ENCODE measurements around the gene KDM8. TPM values are rescaled to one million over a fixed set of nuclear protein-coding genes. Genes with fewer than 3 reads are reported as not detected.
A peak's percentile ranks its signal among the peaks of the same experiment; 100 is the strongest.

KDM8 gene
- total RNA-seq, 1 donor from 2014 or later, result 4.3 TPM

- Histone ChIP-seq H3K9ac (ENCODE audit: low read length) (no peak overlapping the region), H3K4me2 (ENCODE audit: low read length) (no peak overlapping the region), H3K27me3 (ENCODE audit: insufficient read depth, low read length) (no peaks in the 10 kb centered on the region), H3K4me1 (ENCODE audit: insufficient read depth, low read length) (peaks cover 29% of the 10 kb centered on the region), H3K9me3 (ENCODE audit: insufficient read depth, low read depth, low read length) (no peaks in the 10 kb centered on the region), H3K27ac (ENCODE audit: low read depth, low read length) (no peak overlapping the region), H3K79me2 (ENCODE audit: insufficient read depth, low read length) (no peaks in the 10 kb centered on the region), H4K20me1 (ENCODE audit: insufficient read depth, low read length) (no peaks in the 10 kb centered on the region), H2AFZ (ENCODE audit: low read depth, low read length) (no peak overlapping the region), H3K4me3 (ENCODE audit: insufficient read depth, low read depth, low read length) (no peak overlapping the region), H3K36me3 (ENCODE audit: insufficient read depth, low read length) (no peaks in the 10 kb centered on the region)
- H3K4me1 Mint-ChIP-seq (ENCODE audit: low read depth, unreplicated experiment), result peaks cover 28% of the 10 kb centered on the region
- FAIRE-seq, result no peak
- TF ChIP-seq CTCF (IDR thresholded peaks at IDR 0.05; ENCODE audit: insufficient read depth, low read depth, low read length), result no peak
- no peak for TF ChIP-seq EZH2 (IDR thresholded peaks at IDR 0.05; ENCODE audit: insufficient read depth, low read length)
- no peak overlapping the region for H3K4me3 Mint-ChIP-seq (ENCODE audit: unreplicated experiment)
- no peak overlapping the region for H3K27ac Mint-ChIP-seq (ENCODE audit: unreplicated experiment)
- peaks cover 4% of the 10 kb centered on the region for H3K36me3 Mint-ChIP-seq (ENCODE audit: low read depth, unreplicated experiment)
- H3K27me3 Mint-ChIP-seq (ENCODE audit: low read depth, unreplicated experiment), result no peaks in the 10 kb centered on the region
- no peak for DNase-seq (ENCODE audit: low read depth)
- no peaks in the 10 kb centered on the region for H3K9me3 Mint-ChIP-seq (ENCODE audit: unreplicated experiment)
Measured at GRCh38 chr16:27232901-27233625, 29.7 kb downstream of the KDM8 start.

- H3K4me3 ChIP-seq (ENCODE audit: insufficient read depth, low read depth, low read length), result no peak overlapping the region
- no peak for FAIRE-seq
- H3K27me3 Mint-ChIP-seq (ENCODE audit: low read depth, unreplicated experiment), result no peaks in the 10 kb centered on the region
- H4K20me1 ChIP-seq (ENCODE audit: insufficient read depth, low read length), result no peaks in the 10 kb centered on the region
- H3K9me3 Mint-ChIP-seq (ENCODE audit: unreplicated experiment), result no peaks in the 10 kb centered on the region
- no peak overlapping the region for H3K27ac Mint-ChIP-seq (ENCODE audit: unreplicated experiment)
- H3K4me2 ChIP-seq (ENCODE audit: low read length), result no peak overlapping the region
- TF ChIP-seq EZH2 (IDR thresholded peaks at IDR 0.05; ENCODE audit: insufficient read depth, low read length), result no peak
- no peak for TF ChIP-seq CTCF (IDR thresholded peaks at IDR 0.05; ENCODE audit: insufficient read depth, low read depth, low read length)
- no peaks in the 10 kb centered on the region for H3K79me2 ChIP-seq (ENCODE audit: insufficient read depth, low read length)
- peaks cover 4% of the 10 kb centered on the region for H3K36me3 Mint-ChIP-seq (ENCODE audit: low read depth, unreplicated experiment)
- H3K4me1 Mint-ChIP-seq (ENCODE audit: low read depth, unreplicated experiment), result peaks cover 31% of the 10 kb centered on the region
- H3K4me1 ChIP-seq (ENCODE audit: insufficient read depth, low read length), result peaks cover 29% of the 10 kb centered on the region
- no peak overlapping the region for H3K4me3 Mint-ChIP-seq (ENCODE audit: unreplicated experiment)
- H3K27me3 ChIP-seq (ENCODE audit: insufficient read depth, low read length), result no peaks in the 10 kb centered on the region
- H3K9ac ChIP-seq (ENCODE audit: low read length), result no peak overlapping the region
- H3K27ac ChIP-seq (ENCODE audit: low read depth, low read length), result no peak overlapping the region
- H2AFZ ChIP-seq (ENCODE audit: low read depth, low read length), result no peak overlapping the region
- H3K36me3 ChIP-seq (ENCODE audit: insufficient read depth, low read length), result no peaks in the 10 kb centered on the region
- no peak for DNase-seq (ENCODE audit: low read depth)
- no peaks in the 10 kb centered on the region for H3K9me3 ChIP-seq (ENCODE audit: insufficient read depth, low read depth, low read length)
Measured at GRCh38 chr16:27233731-27234130, 30.4 kb downstream of the KDM8 start.

GRCh38 chr16:27234171-27234570, 30.8 kb downstream of the KDM8 start:
- Histone ChIP-seq H3K4me3 (ENCODE audit: insufficient read depth, low read depth, low read length) (no peak overlapping the region), H3K27me3 (ENCODE audit: insufficient read depth, low read length) (no peaks in the 10 kb centered on the region), H3K4me2 (ENCODE audit: low read length) (no peak overlapping the region), H3K9ac (ENCODE audit: low read length) (peak overlapping the region; percentile 34), H3K9me3 (ENCODE audit: insufficient read depth, low read depth, low read length) (no peaks in the 10 kb centered on the region), H2AFZ (ENCODE audit: low read depth, low read length) (no peak overlapping the region), H3K79me2 (ENCODE audit: insufficient read depth, low read length) (no peaks in the 10 kb centered on the region), H4K20me1 (ENCODE audit: insufficient read depth, low read length) (no peaks in the 10 kb centered on the region), H3K27ac (ENCODE audit: low read depth, low read length) (no peak overlapping the region), H3K36me3 (ENCODE audit: insufficient read depth, low read length) (no peaks in the 10 kb centered on the region), H3K4me1 (ENCODE audit: insufficient read depth, low read length) (peaks cover 29% of the 10 kb centered on the region)
- no peak for DNase-seq (ENCODE audit: low read depth)
- peaks cover 31% of the 10 kb centered on the region for H3K4me1 Mint-ChIP-seq (ENCODE audit: low read depth, unreplicated experiment)
- no peaks in the 10 kb centered on the region for H3K27me3 Mint-ChIP-seq (ENCODE audit: low read depth, unreplicated experiment)
- H3K27ac Mint-ChIP-seq (ENCODE audit: unreplicated experiment), result no peak overlapping the region
- H3K36me3 Mint-ChIP-seq (ENCODE audit: low read depth, unreplicated experiment), result peaks cover 6% of the 10 kb centered on the region
- FAIRE-seq, result no peak
- H3K4me3 Mint-ChIP-seq (ENCODE audit: unreplicated experiment), result no peak overlapping the region
- H3K9me3 Mint-ChIP-seq (ENCODE audit: unreplicated experiment), result no peaks in the 10 kb centered on the region
- TF ChIP-seq EZH2 (IDR thresholded peaks at IDR 0.05; ENCODE audit: insufficient read depth, low read length) (no peak), CTCF (IDR thresholded peaks at IDR 0.05; ENCODE audit: insufficient read depth, low read depth, low read length) (no peak)
